Measurements from ENCODE around the gene SLC39A11. TPM values are rescaled to one million over a fixed set of nuclear protein-coding genes. Genes with fewer than 3 reads are reported as not detected.

Gene SLC39A11
- total RNA-seq, 1 donor from 2014 or later: 13.0 TPM

DNA sequence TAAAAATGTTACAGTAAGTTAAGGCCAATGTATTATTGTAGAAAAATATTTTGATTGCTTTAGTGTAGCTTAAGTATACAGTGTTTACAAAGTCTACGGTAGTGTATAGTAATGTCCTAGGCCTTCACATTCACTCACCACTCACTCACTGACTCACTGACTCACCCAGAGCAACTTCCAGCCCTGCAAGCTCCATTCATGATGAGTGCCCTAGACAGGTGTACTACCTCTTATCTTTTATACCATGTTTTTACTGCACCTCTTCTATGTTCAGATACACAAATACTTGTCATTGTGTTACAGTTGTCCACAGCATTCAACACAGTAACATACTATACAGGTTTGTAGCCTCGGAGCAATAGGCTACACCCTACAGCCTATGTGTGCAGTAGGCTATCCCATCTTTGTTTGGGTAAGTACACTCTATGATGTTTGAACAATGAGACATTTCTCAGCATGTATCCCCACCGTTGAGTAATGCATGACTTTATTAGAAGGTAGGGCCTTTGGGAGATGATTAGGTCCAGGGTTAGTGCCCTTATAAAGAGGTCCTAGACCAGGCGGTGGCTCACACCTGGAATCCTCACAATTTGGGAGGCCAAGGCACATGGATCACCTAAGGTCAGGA is 117.8 kb downstream of the SLC39A11 start:
- Histone ChIP-seq H3K27ac (ENCODE audit: low read depth, low read length) (no peak overlapping the region), H3K9me3 (ENCODE audit: control insufficient read depth in 3 of 3, low read length in 3 of 3) (no peaks in the 10 kb centered on the region)

GRCh38 chr17:72972263-72972951 is 120.1 kb downstream of the SLC39A11 start:
- H3K36me3 ChIP-seq (ENCODE audit: control insufficient read depth in 3 of 3, insufficient read depth in 3 of 3, low read length in 3 of 3): no peaks in the 10 kb centered on the region
- no peaks in the 10 kb centered on the region for H3K27me3 ChIP-seq (ENCODE audit: control insufficient read depth in 3 of 3, insufficient read depth in 3 of 3, low read length in 3 of 3)
- no peaks in the 10 kb centered on the region for H3K9me3 ChIP-seq (ENCODE audit: control insufficient read depth in 3 of 3, low read length in 3 of 3)

More for the DNA sequence above, 117.8 kb downstream of the SLC39A11 start:
- no peaks in the 10 kb centered on the region for H3K36me3 ChIP-seq (ENCODE audit: control insufficient read depth in 3 of 3, insufficient read depth in 3 of 3, low read length in 3 of 3)
- H3K4me3 ChIP-seq (ENCODE audit: low read length in 3 of 3): no peak overlapping the region
- peaks cover 11 to 19% (median 16%) of the 10 kb centered on the region in 3 donors for H3K4me1 ChIP-seq (ENCODE audit: control insufficient read depth in 3 of 3, insufficient read depth in 3 of 3, low read length in 3 of 3)
- no peak overlapping the region for H3K9ac ChIP-seq (ENCODE audit: low read depth in 1 of 3, low read length in 3 of 3)
- no peaks in the 10 kb centered on the region for H3K27me3 ChIP-seq (ENCODE audit: control insufficient read depth in 3 of 3, insufficient read depth in 3 of 3, low read length in 3 of 3)

DNA sequence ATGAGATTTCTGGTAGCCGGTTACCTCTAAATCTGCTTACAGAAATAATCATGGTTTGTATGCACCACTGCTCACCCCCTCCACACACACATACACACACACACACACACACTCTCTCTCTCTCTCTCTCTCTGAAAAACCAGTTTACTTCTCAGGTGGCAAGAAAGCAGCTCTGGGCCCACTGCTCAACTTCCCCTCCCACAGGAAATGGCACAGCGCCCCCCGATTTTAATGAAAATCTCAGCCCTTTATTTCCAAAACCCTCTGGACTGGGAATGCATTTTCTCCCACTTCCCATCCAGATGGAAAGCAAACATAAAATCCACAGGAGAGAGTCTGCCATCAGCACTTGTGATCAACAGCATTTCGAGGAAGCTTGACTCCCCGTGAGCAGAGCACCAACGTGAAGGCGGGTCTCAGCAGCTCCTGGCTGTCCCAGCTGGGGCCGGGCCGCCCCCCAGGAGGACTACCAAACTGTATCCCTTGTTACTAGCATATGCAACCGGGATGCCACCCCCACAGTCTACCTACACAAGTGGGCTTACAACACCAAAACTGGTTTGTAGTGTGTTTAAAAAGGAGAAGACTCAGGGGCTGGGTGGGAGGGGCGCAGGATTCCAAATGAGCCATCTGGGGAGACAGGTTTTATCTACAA is 121.1 kb downstream of the SLC39A11 start:
- H3K9ac ChIP-seq (ENCODE audit: low read depth in 1 of 3, low read length in 3 of 3): no peak overlapping the region
- H3K27me3 ChIP-seq (ENCODE audit: control insufficient read depth in 3 of 3, insufficient read depth in 3 of 3, low read length in 3 of 3): no peaks in the 10 kb centered on the region
- H3K36me3 ChIP-seq (ENCODE audit: control insufficient read depth in 3 of 3, insufficient read depth in 3 of 3, low read length in 3 of 3): no peaks in the 10 kb centered on the region
- no peaks in the 10 kb centered on the region for H3K9me3 ChIP-seq (ENCODE audit: control insufficient read depth in 3 of 3, low read length in 3 of 3)
- no peak overlapping the region for H3K27ac ChIP-seq (ENCODE audit: low read depth, low read length)
- peaks cover 0 to 3% (median 0%) of the 10 kb centered on the region in 3 donors for H3K4me1 ChIP-seq (ENCODE audit: control insufficient read depth in 3 of 3, insufficient read depth in 3 of 3, low read length in 3 of 3)
- no peak overlapping the region for H3K4me3 ChIP-seq (ENCODE audit: low read length in 3 of 3)

More at GRCh38 chr17:72972263-72972951, 120.1 kb downstream of the SLC39A11 start:
- H3K4me1 ChIP-seq (ENCODE audit: control insufficient read depth in 3 of 3, insufficient read depth in 3 of 3, low read length in 3 of 3): peaks cover 6 to 10% (median 7%) of the 10 kb centered on the region in 3 donors
- H3K27ac ChIP-seq (ENCODE audit: low read depth, low read length): no peak overlapping the region
- H3K9ac ChIP-seq (ENCODE audit: low read depth in 1 of 3, low read length in 3 of 3): no peak overlapping the region
- H3K4me3 ChIP-seq (ENCODE audit: low read length in 3 of 3): no peak overlapping the region

DNA sequence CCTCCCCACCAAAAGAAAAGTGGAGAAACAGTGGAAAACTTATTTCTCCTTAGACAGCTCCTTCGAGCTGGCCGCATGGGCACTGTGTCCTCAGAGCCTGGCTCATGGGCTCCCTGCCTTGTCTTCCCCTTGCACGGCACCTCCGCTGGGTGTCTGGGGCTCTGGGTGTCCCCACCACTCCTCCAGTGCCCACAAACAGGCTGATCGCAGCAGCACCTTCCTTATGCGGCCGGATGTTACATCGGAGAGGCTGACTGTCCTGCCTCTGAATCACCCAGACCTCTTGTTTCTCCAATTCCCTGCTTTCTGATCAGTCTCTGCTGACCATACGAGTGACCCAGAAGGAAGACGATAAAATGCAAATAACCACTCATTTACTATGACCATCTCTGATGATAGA is 121.7 kb downstream of the SLC39A11 start:
- no peak overlapping the region for H3K27ac ChIP-seq (ENCODE audit: low read depth, low read length)
- no peak overlapping the region for H3K4me3 ChIP-seq (ENCODE audit: low read length in 3 of 3)
- H3K36me3 ChIP-seq (ENCODE audit: control insufficient read depth in 3 of 3, insufficient read depth in 3 of 3, low read length in 3 of 3): no peaks in the 10 kb centered on the region
- no peaks in the 10 kb centered on the region for H3K27me3 ChIP-seq (ENCODE audit: control insufficient read depth in 3 of 3, insufficient read depth in 3 of 3, low read length in 3 of 3)
- H3K9ac ChIP-seq (ENCODE audit: low read depth in 1 of 3, low read length in 3 of 3): no peak overlapping the region
- H3K4me1 ChIP-seq (ENCODE audit: control insufficient read depth in 3 of 3, insufficient read depth in 3 of 3, low read length in 3 of 3): peaks cover 0 to 3% (median 0%) of the 10 kb centered on the region in 3 donors
- no peaks in the 10 kb centered on the region for H3K9me3 ChIP-seq (ENCODE audit: control insufficient read depth in 3 of 3, low read length in 3 of 3)

- Histone ChIP-seq H3K36me3 (ENCODE audit: control insufficient read depth in 3 of 3, insufficient read depth in 3 of 3, low read length in 3 of 3) (no peaks in the 10 kb centered on the region), H3K4me3 (ENCODE audit: low read length in 3 of 3) (no peak overlapping the region), H3K9me3 (ENCODE audit: control insufficient read depth in 3 of 3, low read length in 3 of 3) (no peaks in the 10 kb centered on the region), H3K27me3 (ENCODE audit: control insufficient read depth in 3 of 3, insufficient read depth in 3 of 3, low read length in 3 of 3) (no peaks in the 10 kb centered on the region), H3K27ac (ENCODE audit: low read depth, low read length) (no peak overlapping the region), H3K9ac (ENCODE audit: low read depth in 1 of 3, low read length in 3 of 3) (no peak overlapping the region), H3K4me1 (ENCODE audit: control insufficient read depth in 3 of 3, insufficient read depth in 3 of 3, low read length in 3 of 3) (peaks cover 0 to 3% (median 0%) of the 10 kb centered on the region in 3 donors)
Observed at GRCh38 chr17:72970246-72970645, 122.2 kb downstream of the SLC39A11 start.

DNA sequence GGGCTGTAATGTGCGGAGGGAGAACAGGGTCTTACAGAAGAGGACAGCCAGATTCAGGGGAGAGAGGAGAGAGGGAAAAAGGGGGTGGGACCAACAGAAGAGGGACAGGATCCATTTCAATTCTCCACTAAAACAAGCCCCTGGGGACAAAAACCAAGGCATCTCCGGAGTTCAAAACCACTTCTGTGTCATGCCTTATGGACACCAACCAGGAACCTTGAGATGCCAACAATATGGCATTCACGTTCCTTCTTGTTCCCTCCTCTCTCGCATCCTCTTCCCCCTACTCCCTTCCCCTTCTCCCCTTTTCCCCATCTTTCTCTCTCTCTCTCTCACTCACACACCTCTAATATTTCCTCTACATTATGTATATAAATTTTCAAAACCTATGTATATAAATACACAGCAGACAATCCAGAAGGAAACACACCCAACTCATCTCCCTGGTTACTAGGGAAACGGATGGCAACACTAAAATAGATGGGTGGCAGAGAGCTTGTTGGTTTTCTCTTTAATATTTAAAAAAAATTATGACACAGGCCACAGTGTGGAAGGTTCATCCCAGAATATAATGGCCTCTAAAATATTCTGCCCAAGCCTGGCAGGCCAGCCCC is 123.1 kb downstream of the SLC39A11 start:
- no peak overlapping the region for H3K4me3 ChIP-seq (ENCODE audit: low read length in 3 of 3)
- no peaks in the 10 kb centered on the region for H3K36me3 ChIP-seq (ENCODE audit: control insufficient read depth in 3 of 3, insufficient read depth in 3 of 3, low read length in 3 of 3)
- no peak overlapping the region for H3K27ac ChIP-seq (ENCODE audit: low read depth, low read length)
- peaks cover 0 to 3% (median 0%) of the 10 kb centered on the region in 3 donors for H3K4me1 ChIP-seq (ENCODE audit: control insufficient read depth in 3 of 3, insufficient read depth in 3 of 3, low read length in 3 of 3)
- H3K27me3 ChIP-seq (ENCODE audit: control insufficient read depth in 3 of 3, insufficient read depth in 3 of 3, low read length in 3 of 3): no peaks in the 10 kb centered on the region
- H3K9ac ChIP-seq (ENCODE audit: low read depth in 1 of 3, low read length in 3 of 3): no peak overlapping the region
- no peaks in the 10 kb centered on the region for H3K9me3 ChIP-seq (ENCODE audit: control insufficient read depth in 3 of 3, low read length in 3 of 3)

GRCh38 chr17:72968798-72969197 is 123.7 kb downstream of the SLC39A11 start:
- Histone ChIP-seq H3K36me3 (ENCODE audit: control insufficient read depth in 3 of 3, insufficient read depth in 3 of 3, low read length in 3 of 3) (no peaks in the 10 kb centered on the region), H3K9me3 (ENCODE audit: control insufficient read depth in 3 of 3, low read length in 3 of 3) (no peaks in the 10 kb centered on the region), H3K9ac (ENCODE audit: low read depth in 1 of 3, low read length in 3 of 3) (no peak overlapping the region), H3K4me1 (ENCODE audit: control insufficient read depth in 3 of 3, insufficient read depth in 3 of 3, low read length in 3 of 3) (peaks cover 0 to 3% (median 0%) of the 10 kb centered on the region in 3 donors), H3K27me3 (ENCODE audit: control insufficient read depth in 3 of 3, insufficient read depth in 3 of 3, low read length in 3 of 3) (no peaks in the 10 kb centered on the region), H3K27ac (ENCODE audit: low read depth, low read length) (no peak overlapping the region), H3K4me3 (ENCODE audit: low read length in 3 of 3) (no peak overlapping the region)

GRCh38 chr17:72967977-72968585 is 124.4 kb downstream of the SLC39A11 start:
- H3K27me3 ChIP-seq (ENCODE audit: control insufficient read depth in 3 of 3, insufficient read depth in 3 of 3, low read length in 3 of 3): no peaks in the 10 kb centered on the region
- no peaks in the 10 kb centered on the region for H3K9me3 ChIP-seq (ENCODE audit: control insufficient read depth in 3 of 3, low read length in 3 of 3)
- peaks cover 0 to 3% (median 0%) of the 10 kb centered on the region in 3 donors for H3K4me1 ChIP-seq (ENCODE audit: control insufficient read depth in 3 of 3, insufficient read depth in 3 of 3, low read length in 3 of 3)
- H3K27ac ChIP-seq (ENCODE audit: low read depth, low read length): no peak overlapping the region
- H3K4me3 ChIP-seq (ENCODE audit: low read length in 3 of 3): no peak overlapping the region
- no peak overlapping the region for H3K9ac ChIP-seq (ENCODE audit: low read depth in 1 of 3, low read length in 3 of 3)
- no peaks in the 10 kb centered on the region for H3K36me3 ChIP-seq (ENCODE audit: control insufficient read depth in 3 of 3, insufficient read depth in 3 of 3, low read length in 3 of 3)

DNA sequence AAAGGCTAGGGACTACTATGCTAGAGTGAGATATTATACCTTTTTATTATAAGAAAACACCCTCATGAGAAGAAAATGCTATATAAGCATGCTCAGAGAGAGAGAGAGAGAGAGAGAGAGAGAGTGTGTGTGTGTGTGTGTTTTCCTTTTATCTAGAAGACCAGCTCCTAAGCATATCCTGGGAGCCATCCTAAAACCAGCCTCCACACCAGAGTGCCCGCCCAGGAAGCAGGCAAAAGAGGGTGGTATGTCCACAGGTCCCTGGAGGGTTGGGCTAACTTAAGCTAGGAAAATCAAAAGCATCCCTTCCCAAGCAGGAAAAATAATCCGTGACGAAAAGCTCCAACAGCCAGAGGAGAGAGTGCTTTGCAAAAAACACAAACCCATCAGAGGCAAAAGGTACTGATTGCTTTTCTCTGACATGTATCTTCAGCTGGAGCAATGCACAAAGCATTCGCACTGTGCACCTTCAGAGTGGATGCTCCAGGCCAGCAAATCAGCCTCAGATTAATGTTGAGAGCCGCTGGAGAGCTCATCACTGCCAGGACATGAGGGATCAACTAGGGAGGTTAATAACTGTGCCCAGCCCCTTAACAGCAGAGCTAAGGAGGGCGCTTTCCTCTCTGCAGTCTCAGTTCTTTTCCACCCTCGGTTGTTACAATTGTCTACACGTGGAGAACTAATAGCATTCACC is 125.1 kb downstream of the SLC39A11 start:
- no peak overlapping the region for H3K4me3 ChIP-seq (ENCODE audit: low read length in 3 of 3)
- no peaks in the 10 kb centered on the region for H3K36me3 ChIP-seq (ENCODE audit: control insufficient read depth in 3 of 3, insufficient read depth in 3 of 3, low read length in 3 of 3)
- H3K27ac ChIP-seq (ENCODE audit: low read depth, low read length): no peak overlapping the region
- no peaks in the 10 kb centered on the region for H3K9me3 ChIP-seq (ENCODE audit: control insufficient read depth in 3 of 3, low read length in 3 of 3)
- peaks cover 0 to 3% (median 0%) of the 10 kb centered on the region in 3 donors for H3K4me1 ChIP-seq (ENCODE audit: control insufficient read depth in 3 of 3, insufficient read depth in 3 of 3, low read length in 3 of 3)
- no peaks in the 10 kb centered on the region for H3K27me3 ChIP-seq (ENCODE audit: control insufficient read depth in 3 of 3, insufficient read depth in 3 of 3, low read length in 3 of 3)
- no peak overlapping the region for H3K9ac ChIP-seq (ENCODE audit: low read depth in 1 of 3, low read length in 3 of 3)
